Body of pancreas (tissue), 4 donors: ENCODE measurements around the gene TMEM201.

Experiments used
- CTCF ChIP-seq, 7 experiments: fragments of 450-650 bp in 4 of 7; fragments of 200-600 bp in 3 of 7; sonication (generic) in 3 of 7; IDR thresholded peaks; one replicate each; pipeline ENCODE4 v1.5.1; 2016 to 2019; ENCODE audit warnings: antibody characterized with exemption in 7 of 7
- POLR2A ChIP-seq, 3 donors: fragments of 450-650 bp; IDR thresholded peaks; one replicate each; pipeline ENCODE4 v1.6.1; 2016; ENCODE audit warnings: antibody characterized with exemption in 3 of 3, mild to moderate bottlenecking in 2 of 3

GRCh38 chr1:9652379-9653209 is 63.9 kb downstream of the TMEM201 start:
- TF ChIP-seq CTCF (IDR thresholded peaks at IDR 0.05) (no peak), POLR2A (IDR thresholded peaks at IDR 0.05) (no peak)
